NCI-H2029 treated with DMSO at 0.1 percent for 48 hours (cell line): ENCODE measurements around the gene C19orf81.

Experiments
- DNase-seq: peaks from one replicate; lab custom pipeline; 2025; lab: John Stamatoyannopoulos, UW

C19orf81 gene

DNA sequence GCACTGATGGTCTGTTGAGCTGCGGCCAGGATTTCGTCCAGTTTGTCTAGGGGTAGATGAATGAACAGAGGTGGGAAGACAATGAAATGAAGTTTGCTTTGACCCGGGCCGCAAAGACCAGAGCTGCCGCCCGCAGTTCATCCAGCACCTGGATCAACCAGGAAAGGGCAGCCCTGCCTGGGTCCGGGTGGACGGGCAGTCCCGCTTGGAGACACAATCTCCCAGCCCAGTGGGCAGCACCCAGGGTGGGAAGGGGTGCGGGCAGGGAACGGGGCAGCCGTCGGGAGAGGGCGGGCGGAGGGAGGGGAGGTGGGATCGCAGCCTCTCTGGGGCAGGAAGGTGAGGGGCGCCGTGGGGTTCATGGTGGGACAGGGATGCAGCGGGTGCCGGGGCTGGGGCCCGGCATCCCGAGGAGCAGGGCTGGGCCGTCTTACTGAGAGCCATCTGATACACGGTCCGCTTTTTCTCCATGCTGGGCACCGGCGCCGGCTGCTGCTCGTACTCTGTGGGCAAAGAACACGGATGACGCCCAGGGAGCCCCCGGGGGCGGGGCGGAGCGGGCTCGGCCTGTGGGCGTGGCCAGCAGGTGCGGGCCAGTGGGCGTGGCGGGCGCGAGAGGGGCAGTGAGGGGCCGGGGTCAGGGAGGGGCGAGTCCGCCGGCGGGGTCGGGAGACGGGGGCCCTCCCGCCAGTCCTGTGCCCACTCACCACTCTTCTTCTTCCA, 37.2 kb downstream of the C19orf81 start:
- DNase-seq, result no peak

DNA sequence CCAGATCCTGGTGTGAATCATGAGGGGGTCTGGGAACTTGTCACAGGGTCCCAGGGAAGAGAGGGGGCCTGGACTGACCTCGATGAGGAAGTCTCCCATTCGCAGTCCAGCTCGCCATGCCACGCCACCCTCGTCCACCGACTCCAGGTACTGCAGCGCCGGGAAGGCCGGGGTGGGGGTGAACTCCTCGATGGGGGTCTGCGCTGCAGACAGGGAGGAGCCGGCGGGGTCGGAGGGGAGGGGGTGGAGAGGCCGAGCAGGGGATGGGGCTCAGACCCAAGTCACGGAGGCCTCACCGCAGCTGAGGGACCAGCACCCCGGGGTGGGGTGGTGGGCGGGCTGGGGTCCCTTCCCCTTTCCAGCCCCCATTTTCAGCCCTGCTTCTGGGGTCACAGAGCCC, 39.5 kb downstream of the C19orf81 start:
- DNase-seq, result no peak

DNA sequence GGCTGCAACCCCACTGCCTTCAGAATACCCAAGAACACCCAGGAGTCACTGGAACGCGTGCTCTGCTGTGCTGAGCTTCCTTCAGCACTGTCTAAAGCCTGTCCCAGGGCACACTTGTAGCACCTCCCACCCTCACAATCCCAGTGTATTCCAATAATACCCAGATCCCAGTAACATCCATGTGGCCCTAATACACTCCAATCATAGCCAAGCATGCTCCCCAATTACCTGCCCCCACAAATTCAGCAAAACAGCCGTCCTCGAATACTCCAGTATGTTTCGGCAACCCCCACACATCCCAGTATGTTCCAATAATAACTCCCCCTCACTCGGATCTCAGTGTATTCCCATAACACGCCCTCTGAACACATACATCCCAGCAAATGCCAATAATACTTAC, 41.2 kb downstream of the C19orf81 start:
- no peak for DNase-seq

DNA sequence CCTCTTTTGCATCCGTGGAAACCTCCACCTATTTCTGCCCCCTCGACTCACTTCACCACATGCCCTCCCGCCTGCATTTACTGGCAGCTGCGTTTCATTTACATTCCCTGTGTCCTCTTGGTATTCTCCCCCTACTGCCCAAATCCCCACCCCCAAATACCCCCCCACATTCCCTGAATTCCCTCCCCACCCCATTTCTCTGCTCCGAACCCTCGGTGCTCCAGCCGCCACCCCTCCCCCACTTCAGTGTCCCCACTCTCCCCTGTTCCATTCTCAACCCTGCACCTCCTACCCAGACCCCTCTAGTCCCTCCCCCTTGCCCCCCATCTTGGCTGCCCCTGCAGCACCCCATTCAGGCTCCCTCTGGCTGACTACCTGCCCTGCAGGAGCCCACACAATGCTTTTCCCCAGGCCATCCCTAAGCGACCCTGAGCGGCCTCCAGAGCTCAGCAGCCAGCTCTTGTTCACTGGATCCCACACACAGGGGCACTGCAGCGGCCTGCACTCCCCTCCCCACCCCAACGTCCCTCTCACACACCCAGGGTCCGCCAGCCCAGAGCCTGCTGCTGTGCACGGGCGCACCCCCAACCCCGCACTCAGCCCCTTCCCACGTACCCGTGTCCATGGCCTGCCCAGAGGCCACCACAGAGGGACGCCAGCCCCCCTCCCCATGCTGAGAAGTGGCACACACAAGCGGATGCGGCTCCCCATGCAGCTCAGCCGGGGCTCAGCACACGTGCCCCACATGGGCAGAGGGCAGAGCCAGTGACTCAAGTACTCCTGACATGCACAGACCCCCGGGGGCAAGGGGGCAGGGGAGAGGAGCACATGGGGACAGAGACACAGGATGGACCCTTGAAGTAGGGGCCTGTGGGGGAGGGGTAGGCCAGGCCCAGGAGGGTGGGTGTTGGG, 44.1 kb downstream of the C19orf81 start:
- no peak for DNase-seq

DNA sequence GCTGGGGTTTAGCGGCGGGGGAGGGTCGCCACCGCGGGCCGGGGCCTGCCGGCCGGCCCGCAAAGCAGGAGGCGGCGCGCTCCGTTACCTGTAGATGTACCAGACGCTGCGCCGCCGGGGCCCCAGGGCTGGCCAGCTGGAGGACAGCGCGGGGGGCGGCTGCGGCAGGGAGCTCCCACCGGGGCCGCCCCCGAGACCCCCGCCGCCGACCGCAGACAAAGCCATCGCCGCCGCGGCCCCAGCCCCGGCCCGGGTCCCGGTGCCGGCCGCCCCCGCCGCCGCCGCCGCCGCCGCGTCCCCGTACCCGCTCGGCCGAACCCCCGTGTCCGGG, 45.5 kb downstream of the C19orf81 start:
- DNase-seq, result no peak

DNA sequence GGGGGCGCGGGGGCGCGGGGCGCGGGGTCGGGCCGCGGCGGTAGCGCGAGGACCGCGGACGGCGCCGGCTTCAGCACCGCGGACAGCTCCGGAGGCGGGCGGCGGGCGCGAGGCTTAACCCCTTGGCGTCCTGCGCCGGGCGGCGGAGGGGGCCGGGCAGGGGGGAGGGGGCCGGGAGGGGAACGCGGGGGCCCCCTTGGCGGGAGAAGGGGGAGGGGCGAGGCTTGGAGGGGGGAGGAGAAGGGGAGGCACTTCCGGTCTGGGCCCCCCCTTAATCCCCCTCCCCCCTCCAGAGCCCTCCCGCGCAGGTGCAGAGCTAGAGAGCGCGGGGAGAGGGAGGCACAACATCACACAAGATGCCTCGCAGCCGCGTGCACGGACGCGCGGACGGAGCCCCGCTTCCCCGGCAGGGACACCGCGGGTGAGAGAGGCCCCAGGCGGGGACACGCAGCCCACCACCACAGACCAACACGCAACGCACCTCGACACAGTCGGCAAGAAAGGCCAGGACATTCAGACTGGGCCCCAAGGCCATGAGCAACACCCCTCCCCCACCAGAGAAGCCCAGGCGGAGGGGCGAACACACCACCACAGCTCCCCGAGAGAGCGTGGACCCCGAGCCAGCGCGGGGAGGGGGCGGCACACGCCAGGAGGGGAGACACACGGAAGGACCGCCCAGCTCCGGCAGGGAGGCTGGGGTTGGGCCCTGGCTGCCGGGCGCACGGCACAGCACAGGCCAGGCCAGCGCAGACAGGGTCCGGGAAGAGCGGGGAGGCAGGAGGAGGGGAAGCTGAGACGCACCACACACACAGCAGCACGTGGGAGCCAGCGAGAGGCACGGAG, 46.2 kb downstream of the C19orf81 start:
- no peak for DNase-seq

DNA sequence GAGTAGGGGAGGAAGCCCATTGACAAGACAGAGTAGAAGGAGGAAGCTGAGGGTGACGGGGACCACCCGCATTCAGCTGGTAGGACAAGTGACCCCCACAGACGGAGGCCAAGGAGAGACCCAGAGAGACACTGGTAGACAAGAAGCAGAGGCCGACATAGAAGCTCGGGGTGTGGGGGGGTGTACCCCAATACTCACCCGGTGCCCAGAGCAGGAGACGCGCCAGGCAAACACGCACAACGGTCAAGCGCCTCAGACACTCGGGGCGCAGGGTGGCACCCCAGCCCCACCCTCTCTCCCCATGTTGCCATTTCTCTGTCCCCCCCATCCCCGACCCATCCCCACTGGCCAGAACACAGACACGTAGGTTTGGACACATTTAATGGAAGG, 46.8 kb downstream of the C19orf81 start:
- no peak for DNase-seq

DNA sequence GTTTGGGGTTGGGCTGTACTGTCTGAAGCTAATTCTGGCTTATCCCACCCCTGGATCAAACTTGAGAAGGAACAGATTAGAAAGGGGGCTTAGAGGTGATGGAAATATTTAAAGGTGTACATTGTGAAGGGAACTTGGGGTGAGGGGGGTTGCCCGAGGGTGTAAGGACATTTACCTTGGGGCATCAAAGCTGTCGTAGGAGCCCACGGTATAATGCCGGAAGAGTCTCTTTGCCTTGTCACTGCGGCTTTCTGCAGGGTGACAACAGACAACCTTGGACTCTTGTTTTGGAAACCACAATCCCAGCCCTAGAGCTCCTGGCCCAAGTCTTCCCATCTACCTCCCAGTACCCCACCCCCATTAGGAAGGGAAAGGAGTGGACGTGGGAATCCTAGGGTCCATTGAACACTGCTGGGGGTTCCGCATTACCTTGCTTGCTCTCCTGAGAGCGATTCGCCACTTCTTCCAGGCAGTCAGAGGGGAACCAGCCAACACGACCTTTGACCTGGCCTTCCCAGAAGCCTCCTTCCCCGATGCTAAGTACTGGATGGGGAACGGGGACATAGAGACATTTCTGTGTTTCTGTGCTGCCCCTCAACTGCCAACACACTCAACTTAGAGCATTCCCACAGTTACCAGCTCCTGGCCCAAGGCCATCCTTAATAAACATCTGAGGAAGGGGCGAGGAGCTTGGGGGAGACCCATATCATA, 48.3 kb downstream of the C19orf81 start:
- no peak for DNase-seq

DNA sequence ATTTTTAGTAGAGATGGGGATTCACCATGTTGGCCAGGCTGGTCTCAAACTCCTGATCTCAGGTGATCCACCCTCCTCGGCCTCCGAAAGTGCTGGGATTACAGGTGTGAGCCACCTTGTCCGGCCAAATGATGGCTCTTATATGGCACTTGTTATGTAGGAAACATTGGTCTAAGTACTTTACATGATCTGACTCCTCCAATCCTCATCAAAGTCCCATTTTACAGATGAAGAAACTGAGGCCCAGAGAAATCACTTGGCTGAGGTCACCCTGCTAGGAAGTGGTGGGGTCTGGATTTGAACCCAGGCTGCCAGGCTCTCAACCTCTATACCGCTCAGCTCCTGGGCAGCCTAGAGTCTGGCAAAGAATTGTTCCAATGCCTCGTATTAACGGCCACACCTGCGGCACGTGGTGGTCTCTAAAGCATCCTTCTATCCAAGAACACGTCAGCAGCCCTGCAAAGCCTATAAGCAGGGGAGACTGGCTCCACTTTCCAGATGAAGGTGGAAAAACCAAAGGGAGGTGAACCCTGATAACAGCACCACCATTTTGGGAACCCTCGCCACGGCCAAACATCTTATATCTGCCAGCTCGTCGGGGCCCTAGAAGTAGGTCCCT, 52.2 kb downstream of the C19orf81 start:
- no peak for DNase-seq

DNA sequence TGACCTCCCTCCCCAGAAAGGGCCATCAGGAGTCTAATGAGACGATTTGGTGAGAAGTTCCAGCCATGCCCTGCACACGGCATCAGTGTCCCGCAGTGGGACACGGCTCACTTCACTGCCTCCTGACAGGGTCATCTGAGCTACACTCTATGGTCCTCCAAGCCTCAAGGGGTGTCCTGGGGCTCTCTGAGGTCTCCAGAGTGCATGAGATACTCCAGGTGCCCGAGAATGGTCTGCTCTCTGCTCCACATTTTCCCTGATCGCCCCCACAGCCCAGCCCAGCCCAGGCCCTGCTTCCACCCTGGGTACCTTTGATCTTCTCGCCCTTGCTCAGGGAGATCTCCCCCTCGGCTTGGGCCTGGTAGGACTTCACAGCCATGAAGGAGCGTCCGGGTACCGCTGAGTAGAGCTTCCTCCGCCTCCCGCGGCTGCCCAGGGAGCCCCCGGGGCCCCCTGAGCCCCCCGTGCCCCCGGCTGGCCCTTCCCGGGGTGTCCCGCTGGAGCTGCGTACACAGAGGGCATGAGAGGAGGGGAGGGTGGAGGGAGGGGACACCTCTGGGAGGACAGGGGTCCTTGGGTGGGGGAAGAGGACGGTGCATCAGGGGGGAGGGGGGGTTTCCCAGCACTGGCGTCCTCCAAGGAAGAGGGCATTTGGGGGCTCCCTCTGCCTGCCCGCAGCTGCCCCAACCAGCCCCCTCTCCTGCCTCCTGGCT, 53.1 kb downstream of the C19orf81 start:
- no peak for DNase-seq

DNA sequence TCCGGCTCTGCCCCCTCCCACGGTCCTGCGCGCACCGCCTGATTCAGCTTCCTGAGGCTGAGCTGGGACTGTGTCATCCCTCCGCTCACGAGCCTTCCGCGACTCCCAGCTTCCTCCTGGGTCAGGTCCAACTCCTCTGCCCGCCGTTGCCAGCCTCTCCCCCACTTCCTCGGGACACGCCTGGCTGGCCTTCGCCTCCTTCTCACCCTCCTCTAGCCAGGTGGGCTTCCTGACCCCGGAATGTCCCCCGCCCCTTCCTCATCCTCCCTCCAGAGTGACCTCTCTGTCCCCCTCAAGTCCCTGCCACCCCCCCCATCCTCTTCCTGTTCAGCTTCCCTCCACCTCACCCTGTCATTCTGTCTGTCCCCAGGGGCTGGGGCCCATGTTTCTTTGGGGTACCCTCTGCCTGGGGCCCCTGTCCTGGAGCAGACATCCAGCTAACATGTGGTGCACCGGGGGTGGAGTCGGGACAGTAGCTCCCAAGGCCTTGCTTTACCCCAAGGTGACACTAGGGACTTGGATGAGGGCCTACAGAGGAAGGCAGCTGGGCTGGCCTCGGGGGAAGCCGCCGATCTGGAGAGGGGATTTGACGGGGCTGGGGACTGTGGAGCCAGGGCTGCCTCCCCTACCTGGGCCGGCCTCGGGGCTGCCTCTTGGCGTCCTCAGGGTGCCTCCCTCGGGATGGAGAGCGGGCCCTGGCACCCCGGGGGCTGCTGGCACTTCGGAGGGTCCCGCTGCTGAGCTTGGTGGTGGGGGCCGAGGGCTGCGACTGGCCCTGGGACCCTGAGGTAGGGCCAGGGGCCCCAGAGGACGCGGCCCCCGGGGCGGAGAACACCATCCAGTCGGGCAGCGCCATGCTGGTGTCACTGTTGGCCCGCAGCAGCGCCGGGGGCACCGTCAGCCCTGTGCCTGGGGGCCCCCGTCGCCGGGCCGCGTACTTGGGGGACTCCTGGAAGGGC, 53.9 kb downstream of the C19orf81 start:
- no peak for DNase-seq

DNA sequence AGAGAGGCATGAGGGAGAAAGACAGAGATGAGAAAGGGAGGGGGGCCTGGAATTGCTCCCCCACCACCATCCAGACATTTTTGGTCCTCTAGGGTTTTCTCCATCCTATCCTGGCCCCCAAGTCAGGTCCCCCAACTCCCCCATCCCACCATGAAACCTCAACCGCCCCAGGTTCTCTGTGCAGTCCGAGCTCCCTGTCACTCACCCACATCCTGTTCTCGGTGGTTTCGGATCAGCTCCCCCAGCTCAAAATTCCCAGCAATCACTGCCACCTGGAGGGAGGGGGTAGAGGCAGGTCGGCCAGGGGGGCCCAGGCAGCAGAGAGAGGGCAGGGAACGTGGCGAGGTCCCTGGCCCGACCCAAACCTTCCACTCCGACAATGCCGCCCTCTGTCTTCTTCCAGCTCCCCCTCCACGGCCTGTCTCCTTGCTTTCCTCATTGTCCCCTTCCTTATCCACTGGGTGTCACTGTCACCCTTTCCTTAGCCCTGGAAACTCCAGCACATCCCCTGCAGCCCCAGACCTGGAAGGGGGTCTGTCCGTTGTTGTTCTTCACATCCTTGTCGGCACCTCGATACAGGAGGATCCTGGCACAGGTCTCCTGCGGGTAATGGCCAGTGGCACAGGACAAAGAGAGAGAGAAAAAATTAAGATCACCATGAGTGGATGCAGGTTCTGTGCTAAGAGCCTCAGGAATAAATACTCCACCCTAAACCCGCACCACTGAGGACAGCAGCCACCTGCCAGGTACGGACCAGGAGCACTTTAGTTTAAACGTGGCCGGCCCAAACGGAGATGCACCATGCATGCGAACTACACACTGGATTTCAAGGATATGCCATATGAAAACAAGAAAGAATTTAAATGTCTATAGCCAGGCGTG, 54.9 kb downstream of the C19orf81 start:
- no peak for DNase-seq

DNA sequence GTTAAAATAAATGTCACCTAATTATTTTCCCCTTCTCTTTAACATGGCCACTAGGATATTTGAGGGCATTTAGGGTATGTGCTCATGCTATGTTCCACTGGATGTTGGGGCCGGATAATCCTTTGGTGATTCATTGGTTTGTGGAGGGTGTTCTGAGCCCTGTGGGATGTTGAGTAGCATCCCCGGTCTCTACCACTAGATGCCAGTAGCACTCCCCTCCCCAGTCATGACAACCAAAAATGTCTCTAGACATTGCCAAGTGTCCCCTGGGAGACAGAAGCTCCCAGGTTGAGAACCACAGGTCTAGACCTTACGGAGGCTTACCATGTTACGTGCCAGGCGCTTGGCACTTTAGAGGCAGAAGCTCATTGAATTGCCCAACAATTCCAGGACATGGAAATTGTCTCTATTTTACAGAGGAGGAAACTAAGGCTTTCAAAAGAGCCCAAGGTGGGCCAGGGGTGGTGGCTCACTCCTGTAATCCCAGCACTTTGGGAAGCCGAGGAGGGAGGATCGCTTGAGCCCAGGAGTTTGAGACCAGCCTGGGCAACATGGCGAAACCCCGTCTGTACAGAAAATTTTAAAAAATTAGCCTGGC, 56.3 kb downstream of the C19orf81 start:
- DNase-seq, result no peak

DNA sequence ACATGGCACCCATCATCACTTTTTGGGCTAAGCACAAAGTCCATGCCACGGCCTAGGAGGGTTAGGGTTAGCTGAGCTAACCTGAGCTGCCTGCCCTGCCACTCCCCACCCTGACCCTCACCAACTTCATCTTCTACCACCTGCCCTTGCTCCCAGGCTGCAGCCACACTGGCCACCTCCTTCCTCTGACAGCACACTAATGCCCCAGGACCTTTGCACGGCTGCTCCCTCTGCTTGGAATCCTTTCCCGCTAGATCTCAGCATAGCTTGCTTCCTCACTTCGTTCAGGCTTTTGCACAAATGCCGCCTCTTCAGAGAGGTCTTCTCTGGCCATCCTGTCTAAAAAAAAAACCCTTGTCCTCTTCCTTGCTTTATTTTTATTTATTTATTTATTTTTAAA, 57.1 kb downstream of the C19orf81 start:
- no peak for DNase-seq

DNA sequence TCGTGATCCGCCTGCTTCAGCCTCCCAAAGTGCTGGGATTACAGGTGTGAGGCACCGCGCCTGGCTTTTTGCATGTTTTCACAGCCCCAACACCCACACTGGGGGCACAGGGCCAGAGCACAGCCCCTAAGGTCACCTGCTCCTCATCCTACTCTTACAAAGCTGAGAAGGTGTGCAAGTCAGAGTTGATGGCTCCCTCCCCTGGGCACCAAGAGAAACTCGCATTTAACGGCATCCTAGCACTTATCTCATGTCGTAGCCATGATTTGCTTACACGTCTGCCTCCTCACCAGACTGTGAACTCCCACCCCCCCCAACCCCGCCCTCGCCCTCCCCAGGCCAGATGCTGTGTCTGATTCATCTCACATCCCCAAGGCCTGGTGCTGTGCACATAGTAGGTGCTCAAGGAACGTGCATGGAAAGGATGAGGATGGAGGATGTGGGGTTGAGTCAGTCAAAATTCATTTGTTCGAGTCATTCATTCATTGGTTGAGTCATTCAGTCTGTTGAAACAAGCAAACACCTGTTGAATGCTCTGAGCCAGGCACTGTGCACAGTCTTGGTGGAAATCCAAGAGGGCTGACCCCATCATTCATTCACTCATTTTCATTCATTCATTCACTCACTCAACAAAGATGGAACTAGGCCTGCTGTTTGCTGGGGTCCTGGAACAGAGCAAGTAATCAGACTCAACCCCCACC, 59.1 kb downstream of the C19orf81 start:
- DNase-seq, result no peak
